Activated T-helper 1 cell treated with Interleukin-2 at 50 U/mL for 16 hours (primary cell): ENCODE data around the gene OR52W1.
A peak's percentile ranks its signal among the peaks of the same experiment; 100 is the strongest.
"Not testable (repeated sequence)": the region's sequence is repeated elsewhere in the genome, so short reads cannot be mapped to it uniquely, and the experiment has no call there.

Experiments used
- DNase-seq: peaks from one replicate; pipeline ENCODE4 v3.0.0-alpha.2; 2020; ENCODE audit warnings: low read depth

The OR52W1 gene

DNA sequence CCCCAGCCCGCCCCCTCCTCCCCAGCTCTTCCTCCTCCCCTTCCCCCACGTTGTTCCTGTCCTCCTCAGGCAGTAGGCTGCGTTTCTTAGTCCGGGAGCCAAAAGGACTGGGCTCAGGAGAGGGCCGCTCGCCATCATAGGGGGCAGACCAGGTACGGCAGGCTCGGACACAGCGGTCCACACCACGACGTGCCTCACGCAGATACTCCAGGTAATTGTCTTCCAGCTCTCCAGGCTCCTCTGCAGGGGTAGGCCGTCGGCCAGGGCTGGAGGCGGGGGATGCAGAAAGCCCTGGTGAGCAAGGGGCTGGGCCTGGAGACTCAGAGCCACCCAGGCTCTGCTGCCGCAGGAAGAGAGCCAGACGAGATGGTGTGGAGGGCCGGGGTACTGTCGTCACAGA, 18.7 kb downstream of the OR52W1 start:
- DNase-seq: no peak

DNA sequence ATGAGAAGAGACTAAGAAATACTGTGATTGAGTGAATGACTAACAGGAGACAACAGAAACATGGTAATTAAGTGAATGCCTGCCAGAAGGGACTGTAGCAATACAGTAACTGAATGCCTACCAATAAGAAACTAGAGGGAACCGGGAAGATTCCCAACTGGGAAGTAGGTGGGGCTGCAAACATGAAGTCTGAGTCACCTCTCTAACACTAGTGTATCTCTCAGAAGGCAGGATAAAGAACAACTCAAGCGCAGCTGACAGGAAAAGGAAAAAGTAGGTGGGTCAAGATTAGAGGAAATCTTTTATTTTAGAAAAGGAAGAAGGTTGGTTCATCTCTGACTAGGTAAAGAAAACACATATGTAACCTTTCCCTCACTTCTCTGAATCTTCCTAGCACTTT, 20.3 kb downstream of the OR52W1 start:
- no peak for DNase-seq

DNA sequence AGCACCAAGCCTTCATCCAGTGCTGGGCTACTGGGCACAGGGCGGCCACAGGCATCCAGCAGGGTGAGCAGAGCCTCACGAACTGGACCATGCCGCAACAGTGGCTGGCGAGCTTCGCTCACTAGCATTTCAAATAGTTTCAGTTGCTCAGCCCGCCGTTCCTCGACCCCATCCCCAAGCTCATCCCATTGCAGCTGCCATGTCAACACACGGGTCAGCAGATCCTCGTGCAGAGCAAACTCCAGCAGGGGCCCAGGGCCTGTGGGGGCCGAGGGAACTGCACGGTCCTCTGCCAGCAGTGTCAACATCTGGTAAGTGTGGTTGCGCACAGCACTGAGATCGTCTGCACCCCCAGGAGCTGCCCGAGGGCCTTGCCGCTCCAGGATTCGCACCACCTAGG, 24.8 kb downstream of the OR52W1 start:
- no peak for DNase-seq

DNA sequence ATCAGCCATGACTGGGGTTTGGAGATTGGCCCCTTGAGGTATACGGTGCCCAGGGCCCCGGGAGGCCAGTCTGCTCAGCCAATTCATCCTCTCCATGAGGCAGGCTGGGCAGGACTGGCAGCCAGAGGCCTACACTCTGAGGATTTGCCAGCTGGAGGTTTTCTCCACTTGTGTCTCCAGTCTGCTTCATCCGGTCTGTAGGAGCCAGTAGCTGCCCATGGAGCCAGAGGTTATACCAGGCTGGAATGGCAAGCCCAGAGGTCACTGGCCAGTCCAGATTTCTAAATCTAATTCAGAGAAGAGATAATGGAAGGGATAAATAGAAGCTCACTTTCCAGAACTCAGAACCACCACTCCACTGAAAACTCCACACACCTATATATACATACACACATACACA, 25.4 kb downstream of the OR52W1 start:
- DNase-seq: no peak

DNA sequence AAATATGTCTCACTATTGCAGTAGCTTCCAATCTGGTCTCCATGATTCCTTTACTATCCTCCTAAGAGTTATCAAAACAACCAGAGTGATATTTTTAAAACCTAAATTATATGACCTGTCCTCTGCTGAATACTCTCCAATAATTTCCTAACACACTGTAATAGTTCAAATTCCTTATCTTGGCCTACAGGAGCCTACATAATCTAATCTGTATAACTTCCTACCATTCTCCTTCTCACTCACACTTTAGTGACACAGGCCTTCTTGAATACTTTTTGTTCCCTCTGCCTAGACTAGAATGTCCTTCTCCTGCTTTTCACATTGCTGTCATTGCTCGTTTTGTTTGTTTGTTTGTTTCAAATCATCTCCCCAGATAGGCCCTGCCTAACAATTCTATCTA, 26.0 kb downstream of the OR52W1 start:
- DNase-seq: no peak

- DNase-seq: no peak
Observed at GRCh38 chr11:6225896-6226295, 26.9 kb downstream of the OR52W1 start.

DNA sequence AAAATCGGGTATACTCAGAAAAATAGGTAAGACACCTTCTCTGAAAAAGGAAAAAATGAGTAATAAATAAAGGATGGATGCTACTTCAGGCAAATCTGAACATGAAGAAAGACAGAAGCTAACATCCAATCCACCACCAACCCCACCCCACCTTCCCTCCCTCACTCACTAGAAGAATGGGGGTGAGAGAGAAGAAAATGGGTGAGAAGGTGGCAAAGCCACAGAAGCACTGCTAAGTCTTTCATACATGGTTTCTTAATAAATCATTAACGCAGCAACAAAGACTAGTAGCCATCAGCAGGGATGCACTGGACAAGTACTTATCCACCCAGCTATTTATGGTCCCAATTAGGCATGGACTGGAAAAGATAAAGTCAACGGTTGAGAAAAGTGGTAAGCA, 29.5 kb downstream of the OR52W1 start:
- no peak for DNase-seq

- no peak for DNase-seq
Observed at GRCh38 chr11:6229911-6230310, 30.9 kb downstream of the OR52W1 start.

DNA sequence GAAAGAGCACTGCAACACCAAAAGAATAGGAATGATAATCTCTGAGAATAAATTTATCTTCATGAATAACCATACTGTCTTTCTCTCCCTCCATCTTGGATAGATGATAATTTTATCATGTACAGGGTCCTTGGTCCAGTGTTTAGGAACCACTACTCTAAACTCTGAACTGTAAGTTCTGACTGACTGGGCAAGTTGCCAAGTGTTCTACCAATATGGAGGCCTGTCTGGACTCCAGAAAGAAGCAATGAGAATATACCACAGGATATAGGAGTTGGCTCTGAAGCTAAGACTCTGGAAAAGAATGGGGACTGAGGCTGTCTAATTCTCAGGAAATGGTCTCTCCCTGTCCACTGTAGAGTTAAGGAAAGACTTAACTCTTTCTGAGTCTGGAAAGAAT, 33.9 kb downstream of the OR52W1 start:
- DNase-seq: no peak

DNA sequence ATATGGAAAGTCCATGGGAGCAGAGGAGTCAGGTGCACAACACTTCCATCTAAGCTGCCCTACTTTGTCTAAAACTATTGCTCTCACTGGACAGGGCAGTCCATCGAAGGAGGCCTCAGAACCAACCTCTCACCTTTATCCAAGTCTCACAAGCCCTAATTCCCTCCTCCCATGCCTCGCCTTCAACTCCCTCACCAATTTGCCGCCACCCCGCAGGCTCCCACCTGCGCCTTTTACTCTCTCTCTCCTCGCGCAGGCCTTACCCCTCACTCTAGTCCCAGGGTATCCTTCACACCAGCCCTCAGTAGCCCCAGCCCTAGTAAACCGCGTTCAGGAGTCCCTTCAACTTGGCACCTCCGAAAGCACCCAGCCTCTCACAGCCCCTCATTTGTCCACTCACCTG, 35.0 kb downstream of the OR52W1 start:
- DNase-seq: no peak

- peak; percentile 99 for DNase-seq
Observed at GRCh38 chr11:6234387-6235107, 35.5 kb downstream of the OR52W1 start, which contains the start of gene FHIP1B. Gene FHIP1B, minus strand, starts transcription at chr11:6234636. Its CDS starts 10,120 bp downstream, at chr11:6224516.

- DNase-seq: no peak
Observed at GRCh38 chr11:6237266-6237665, 38.2 kb downstream of the OR52W1 start.

- DNase-seq: no peak
Observed at GRCh38 chr11:6237761-6238302, 38.8 kb downstream of the OR52W1 start.

DNA sequence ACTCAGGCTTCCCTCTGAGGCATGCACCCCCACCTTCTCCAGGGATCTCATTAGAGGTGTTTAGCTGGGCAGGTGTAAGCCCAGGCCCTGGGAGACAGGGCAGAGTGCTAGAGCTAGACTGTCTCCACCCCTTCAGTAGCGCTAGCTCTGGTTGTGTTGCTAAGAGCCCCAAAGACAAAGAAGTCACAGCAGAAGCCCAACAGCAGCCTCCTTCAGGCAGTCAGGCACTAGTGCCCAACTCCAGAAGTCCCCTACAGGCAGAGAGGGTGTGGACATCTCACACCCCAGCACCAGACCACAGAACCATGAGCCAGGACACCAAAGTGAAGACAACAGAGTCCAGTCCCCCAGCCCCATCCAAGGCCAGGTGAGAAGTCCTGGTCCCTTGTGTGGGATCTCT, 39.9 kb downstream of the OR52W1 start, which contains the start of gene CNGA4:
CNGA4 (plus strand) TSS at position 188 of the 400 bp plus-strand sequence; CDS start at position 306, 118 bp downstream.
- no peak for DNase-seq

DNA sequence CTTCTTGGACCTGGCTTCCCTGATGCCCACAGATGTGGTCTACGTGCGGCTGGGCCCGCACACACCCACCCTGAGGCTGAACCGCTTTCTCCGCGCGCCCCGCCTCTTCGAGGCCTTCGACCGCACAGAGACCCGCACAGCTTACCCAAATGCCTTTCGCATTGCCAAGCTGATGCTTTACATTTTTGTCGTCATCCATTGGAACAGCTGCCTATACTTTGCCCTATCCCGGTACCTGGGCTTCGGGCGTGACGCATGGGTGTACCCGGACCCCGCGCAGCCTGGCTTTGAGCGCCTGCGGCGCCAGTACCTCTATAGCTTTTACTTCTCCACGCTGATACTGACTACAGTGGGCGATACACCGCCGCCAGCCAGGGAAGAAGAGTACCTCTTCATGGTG, 41.1 kb downstream of the OR52W1 start:
- no peak for DNase-seq

DNA sequence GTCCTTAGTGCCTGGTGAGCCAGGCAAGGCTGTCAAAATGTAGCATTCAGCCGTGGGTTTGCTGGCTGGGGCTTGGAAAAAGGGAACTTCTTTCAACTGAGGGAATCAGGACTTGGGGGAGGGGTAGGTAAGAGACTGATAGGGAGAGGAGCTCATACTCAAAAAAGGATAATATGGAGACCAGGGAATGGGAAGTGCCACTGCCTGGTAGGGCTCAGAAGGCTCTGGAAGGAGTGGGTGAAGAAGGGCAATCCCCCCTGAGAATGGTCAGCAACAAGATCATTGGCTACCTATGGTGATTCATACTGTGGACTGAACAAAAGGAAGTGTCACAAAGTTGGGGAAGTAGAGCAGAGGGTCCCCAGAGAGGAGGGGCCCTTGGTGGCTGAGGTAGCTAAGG, 41.8 kb downstream of the OR52W1 start:
- no peak for DNase-seq

DNA sequence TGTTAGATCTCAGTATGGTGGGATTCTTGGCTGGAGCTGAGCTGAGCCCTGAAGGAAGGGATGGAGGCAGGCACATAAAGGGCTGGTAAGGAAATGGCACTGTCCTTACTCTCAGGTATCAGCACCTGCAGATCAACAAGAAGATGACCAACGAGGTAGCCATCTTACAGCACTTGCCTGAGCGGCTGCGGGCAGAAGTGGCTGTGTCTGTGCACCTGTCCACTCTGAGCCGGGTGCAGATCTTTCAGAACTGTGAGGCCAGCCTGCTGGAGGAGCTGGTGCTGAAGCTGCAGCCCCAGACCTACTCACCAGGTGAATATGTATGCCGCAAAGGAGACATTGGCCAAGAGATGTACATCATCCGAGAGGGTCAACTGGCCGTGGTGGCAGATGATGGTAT, 42.3 kb downstream of the OR52W1 start:
- DNase-seq: no peak

- DNase-seq: no peak
Observed at GRCh38 chr11:6245536-6245935, 46.5 kb downstream of the OR52W1 start.

DNA sequence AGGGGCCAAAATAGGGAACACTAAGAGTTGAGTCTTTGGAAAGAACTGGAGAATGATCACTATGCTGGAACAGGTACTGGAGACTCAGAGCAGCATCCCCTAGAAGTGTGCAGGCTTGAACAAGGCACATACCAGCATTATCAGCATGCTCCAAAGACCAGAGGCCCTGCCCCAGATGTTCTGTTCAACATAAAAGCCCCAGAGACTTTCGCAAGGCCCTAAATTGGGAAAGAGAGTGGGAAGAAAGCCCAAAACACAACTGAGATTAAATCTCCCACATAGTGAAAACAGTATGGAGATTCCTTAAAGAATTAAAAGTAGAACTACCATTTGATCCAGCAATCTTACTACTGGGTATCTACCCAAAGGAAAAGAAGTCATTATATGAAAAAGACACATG, 49.2 kb downstream of the OR52W1 start:
- DNase-seq: no peak

DNA sequence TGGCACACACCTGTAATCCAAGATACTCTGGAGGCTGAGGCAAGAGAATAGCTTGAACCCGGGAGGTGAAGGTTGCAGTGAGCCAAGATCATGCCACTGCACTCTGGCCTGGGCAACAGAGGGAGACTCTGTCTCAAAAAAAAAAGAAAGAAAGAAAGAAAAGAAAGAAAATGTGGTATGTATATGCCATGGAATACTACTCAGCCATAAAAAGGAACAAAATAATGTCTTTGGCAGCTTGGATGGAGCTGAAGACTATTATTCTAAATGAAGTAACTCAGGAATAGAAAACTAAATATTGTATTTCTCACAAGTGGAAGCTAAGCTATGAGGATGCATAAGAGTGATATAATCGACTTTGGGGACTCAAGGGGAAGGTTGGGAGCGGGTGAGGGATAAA, 49.9 kb downstream of the OR52W1 start:
- not testable (repeated sequence) for DNase-seq
